Measurements from ENCODE around the gene HYAL3. TPM values are rescaled to one million over a fixed set of nuclear protein-coding genes. Genes with fewer than 3 reads are reported as not detected.

The HYAL3 gene
- total and polyA plus RNA-seq, 2 of the 13 experiments (the other 11 are each of a cell fraction or from before 2014, with no cell fraction given), result 5.5 to 10.4 TPM

GRCh38 chr3:50279255-50280016 lies 19.8 kb downstream of the HYAL3 start:
- BruUV-seq (replicated peaks), result no TSS peak
- TF ChIP-seq MAZ (IDR thresholded peaks at IDR 0.05; ENCODE audit: borderline replicate concordance, low read depth, low read length), result no peak
- no peak for TF ChIP-seq MAZ (CRISPR knock-in tag; IDR thresholded peaks at IDR 0.05; ENCODE audit: low read depth)
- no peak for TF ChIP-seq IKZF1 (IDR thresholded peaks at IDR 0.05)
- TF ChIP-seq CCAR2 (optimal IDR thresholded peaks at IDR 0.05; ENCODE audit: low read depth, low read length), result no peak
- peak; percentile 60; the same call in 1 of the 2 replicates for TF ChIP-seq ZC3H13 (CRISPR knock-in tag; IDR thresholded peaks at IDR 0.05)
- TF ChIP-seq PRDM15 (CRISPR knock-in tag; IDR thresholded peaks at IDR 0.05), result no peak
- TF ChIP-seq ZNF343 (CRISPR knock-in tag; IDR thresholded peaks at IDR 0.05), result no peak
- no peak for TF ChIP-seq ZFP82 (CRISPR knock-in tag; IDR thresholded peaks at IDR 0.05; ENCODE audit: borderline replicate concordance)
- peak; percentile 36 for TF ChIP-seq RBM22 (optimal IDR thresholded peaks at IDR 0.05; ENCODE audit: low read length)
- TF ChIP-seq CREB3 (CRISPR knock-in tag; IDR thresholded peaks at IDR 0.05), result no peak
- TF ChIP-seq XBP1 (CRISPR knock-in tag; IDR thresholded peaks at IDR 0.05), result no peak
- TF ChIP-seq POLR2G (IDR thresholded peaks at IDR 0.05; ENCODE audit: low read depth, low read length), result peak; percentile 14; the same call in 1 of the 2 replicates
- no peak for TF ChIP-seq ZFP62 (CRISPR knock-in tag; IDR thresholded peaks at IDR 0.05)
- TF ChIP-seq ZNF740 (CRISPR knock-in tag; IDR thresholded peaks at IDR 0.05), result no peak
- TF ChIP-seq SRSF4 (IDR thresholded peaks at IDR 0.05; ENCODE audit: low read depth, low read length, poor library complexity, severe bottlenecking), result no peak
- TF ChIP-seq NR2C2 (CRISPR knock-in tag; IDR thresholded peaks at IDR 0.05; ENCODE audit: borderline replicate concordance), result no peak
- no peak for TF ChIP-seq XRCC5 (optimal IDR thresholded peaks at IDR 0.05; ENCODE audit: low read length)
- no peak for TF ChIP-seq SP5 (CRISPR knock-in tag; IDR thresholded peaks at IDR 0.05; ENCODE audit: borderline replicate concordance, low read depth)
- TF ChIP-seq TCF7 (IDR thresholded peaks at IDR 0.05; ENCODE audit: low read depth), result no peak
- peak; percentile 6 for TF ChIP-seq AGO2 (optimal IDR thresholded peaks at IDR 0.05; ENCODE audit: low read depth, low read length)
- TF ChIP-seq ZNF317 (CRISPR knock-in tag; IDR thresholded peaks at IDR 0.05), result no peak
- FAIRE-seq (no peak), DNase-seq (ENCODE audit: low spot score) (no peak), ATAC-seq (peak; percentile 33)
- H3K27me3 ChIP-seq (ENCODE audit: control insufficient read depth in 1 of 2, insufficient read depth in 2 of 2, low read length in 2 of 2), result no peaks in the 10 kb centered on the region
- in situ Hi-C loops (cut with HindIII; ENCODE audit: extremely low pct_ligation_motif_present, low pct_unique_long_range_greater_than_20kb), result loop anchor here (10.0 kb wide), 1 partner anchor 85 kb away; the partner anchor contains the start of gene GNAT1
- peaks cover 31% of the 10 kb centered on the region for H3K4me1 ChIP-seq (ENCODE audit: insufficient read depth, low read length)
- no peak overlapping the region for H2AFZ ChIP-seq (ENCODE audit: low read length)
- WGBS (ENCODE audit: low lambda C conversion rate), result 97% methylated on average over 8 of the region's 8 CpGs
- H3K9me3 ChIP-seq (ENCODE audit: low read length), result no peaks in the 10 kb centered on the region
- intact Hi-C loops (cut with micrococcal nuclease; ENCODE audit: unreplicated experiment), result no loop called here
- H4K20me1 ChIP-seq (ENCODE audit: insufficient read depth, low read length), result no peaks in the 10 kb centered on the region; the same call in 1 of the 2 replicates
- no peaks in the 10 kb centered on the region for H3K79me2 ChIP-seq (ENCODE audit: insufficient read depth, low read length)
- H3K4me3 ChIP-seq (replicated peaks in 1 of 3; ENCODE audit: insufficient read depth in 1 of 3, low read depth in 2 of 3, low read length in 3 of 3), result no peak overlapping the region
- ChIA-PET CTCF (ENCODE audit: low intra/inter-chr PET ratio, low total read pairs) (no interaction called here), POLR2A (interaction anchor here (0.9 to 6.2 kb wide), 8 partner anchors 8 to 45 kb away, joined by 3 to 28 read pairs (median 5); partner anchors contain the start of genes HYAL3, IFRD2 and NAA80)
- no peak overlapping the region for H3K9ac ChIP-seq (ENCODE audit: insufficient read depth, low read depth, low read length)
- H3K27ac ChIP-seq (ENCODE audit: extremely low read length, insufficient read depth, low read length), result no peak overlapping the region
- H3K36me3 ChIP-seq (replicated peaks in 1 of 2; ENCODE audit: control insufficient read depth in 1 of 2, insufficient read depth in 2 of 2, low read length in 2 of 2), result peaks cover 14 to 22% of the 10 kb centered on the region in 2 experiments
- no peak overlapping the region for H3K4me2 ChIP-seq (ENCODE audit: low read depth, low read length)
